Activated CD4-positive, alpha-beta T cell treated with anti-CD3 and anti-CD28 coated beads, Interleukin-2, Interleukin-6, amounts not matched to agents 100 ng/mL and 50 ng/mL, durations not matched to agents 16 hours and 8 hours (primary cell): ENCODE results near the gene FETUB.
"Not testable (repeated sequence)": the region's sequence is repeated elsewhere in the genome, so short reads cannot be mapped to it uniquely, and the experiment has no call there.

Experiments
- DNase-seq: peaks from one replicate; pipeline ENCODE4 v3.0.0-alpha.2; 2020

FETUB gene

GRCh38 chr3:186680869-186681268, 40.7 kb downstream of the FETUB start:
- no peak for DNase-seq

DNA sequence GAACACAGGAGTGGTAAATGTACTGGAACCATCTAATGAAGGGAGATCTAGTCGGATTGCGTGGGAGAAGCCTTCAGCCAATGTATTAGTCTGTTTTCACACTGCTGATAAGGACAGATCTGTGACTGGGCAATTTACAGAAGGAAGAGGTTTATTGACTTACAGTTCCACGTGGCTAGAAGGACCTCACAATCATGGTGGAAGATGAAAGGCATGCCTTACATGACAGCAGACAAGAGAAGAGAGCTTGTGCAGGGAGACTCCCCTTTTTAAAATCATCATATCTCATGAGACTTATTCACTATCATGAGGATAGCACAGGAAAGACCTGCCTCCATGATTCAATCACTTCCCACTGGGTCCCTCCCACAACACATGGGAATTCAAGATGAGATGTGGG, 42.6 kb downstream of the FETUB start:
- no peak for DNase-seq

DNA sequence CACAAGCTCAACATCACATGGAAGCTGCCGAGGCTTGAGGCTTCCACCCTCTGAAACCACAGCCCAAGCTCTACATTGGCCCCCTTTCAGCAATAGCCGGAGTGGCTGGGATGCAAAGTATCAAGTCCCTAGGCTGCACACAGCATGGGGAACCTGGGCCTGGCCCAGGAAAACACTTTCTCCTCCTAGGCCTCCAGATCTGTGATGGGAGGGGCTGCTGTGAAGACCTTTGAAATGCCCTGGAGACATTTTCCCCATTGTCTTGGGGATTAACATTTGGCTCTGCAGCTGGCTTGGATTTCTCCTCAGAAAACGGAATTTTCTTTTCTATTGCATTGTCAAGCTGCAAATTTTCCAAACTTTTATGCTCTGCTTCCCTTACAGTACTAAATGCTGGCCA, 43.8 kb downstream of the FETUB start:
- no peak for DNase-seq

DNA sequence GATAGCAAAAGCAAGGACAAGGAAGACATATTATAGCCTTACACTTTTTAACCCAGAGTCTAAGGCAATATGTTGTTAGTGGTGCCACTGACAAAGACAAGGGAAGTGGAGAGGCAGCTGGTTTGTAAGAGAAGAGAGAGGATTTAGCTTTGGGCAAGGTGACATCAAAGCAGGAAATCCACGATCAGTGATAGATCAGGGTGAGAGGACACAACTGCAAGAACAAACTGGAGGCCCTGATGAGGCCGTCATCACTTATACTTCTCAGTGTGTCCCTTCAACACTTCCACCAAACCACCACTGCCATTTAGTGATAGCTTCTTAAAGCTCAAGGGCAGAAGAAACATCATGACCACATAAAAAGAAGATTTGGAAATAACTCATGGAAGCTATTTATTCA, 46.3 kb downstream of the FETUB start:
- DNase-seq = not testable (repeated sequence)

- no peak for DNase-seq
These were observed 47.0 kb downstream of the FETUB start for GRCh38 chr3:186687120-186687651.

GRCh38 chr3:186690304-186690703, 50.1 kb downstream of the FETUB start:
- DNase-seq = not testable (repeated sequence)

GRCh38 chr3:186691676-186692075, 51.5 kb downstream of the FETUB start:
- no peak for DNase-seq

- no peak for DNase-seq
These were observed 53.6 kb downstream of the FETUB start for GRCh38 chr3:186693843-186694242.

DNA sequence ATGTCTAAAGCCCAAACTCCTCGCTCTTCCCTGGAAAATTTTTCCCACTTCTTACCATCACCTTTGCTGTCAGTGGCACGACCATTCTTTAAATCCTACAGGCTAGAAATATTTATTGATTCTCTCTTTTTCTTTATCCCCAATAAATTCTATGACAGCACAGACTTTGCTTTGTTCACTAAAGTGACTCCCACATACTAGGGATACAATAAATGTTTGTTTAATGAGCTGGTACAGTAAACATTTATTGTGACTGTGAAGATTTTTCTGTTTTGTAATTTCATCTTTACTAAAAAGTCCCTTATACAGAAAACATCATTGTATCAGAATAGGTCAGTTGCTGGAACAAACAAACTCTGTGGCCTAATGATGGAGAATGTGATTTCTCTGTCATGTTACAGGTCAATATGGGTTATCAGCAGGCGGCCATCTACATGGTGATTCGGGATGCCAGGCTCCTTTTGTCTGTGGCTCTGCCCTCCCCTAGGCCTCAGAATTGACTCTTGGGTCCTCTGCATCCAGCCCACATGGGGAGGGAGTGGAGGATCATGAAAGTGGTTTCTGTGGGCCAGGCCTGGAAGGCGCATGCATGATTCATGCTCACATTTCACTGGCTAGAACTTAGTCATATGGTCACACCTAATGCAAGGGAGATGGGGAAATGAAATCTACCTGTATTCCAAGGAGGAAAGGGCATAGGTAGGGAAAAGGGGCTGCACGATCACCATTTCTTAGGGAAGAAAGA, 54.3 kb downstream of the FETUB start:
- peak; percentile 8 for DNase-seq

GRCh38 chr3:186696522-186696921, 56.3 kb downstream of the FETUB start:
- no peak for DNase-seq

- DNase-seq = no peak
These were observed 57.3 kb downstream of the FETUB start for GRCh38 chr3:186697510-186697909.

DNA sequence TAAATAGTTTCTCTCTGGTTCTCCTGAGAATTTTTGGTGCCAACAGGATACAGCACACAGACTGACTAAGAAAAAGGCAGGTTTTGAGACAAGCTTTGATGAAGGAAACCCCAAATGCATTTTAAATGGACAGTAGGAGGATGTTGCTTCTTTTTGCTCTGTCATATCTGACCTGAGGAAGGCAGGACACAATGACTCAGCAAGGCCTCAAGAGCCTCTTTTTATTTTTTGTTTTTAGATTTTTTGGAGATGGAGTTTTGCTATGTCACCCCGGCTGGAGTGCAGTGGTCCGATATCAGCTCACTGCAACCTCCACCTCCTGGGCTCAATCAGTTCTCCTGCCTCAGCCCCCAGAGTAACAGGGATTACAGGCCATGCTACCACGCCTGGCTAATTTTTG, 60.1 kb downstream of the FETUB start:
- peak; percentile 57 for DNase-seq

DNA sequence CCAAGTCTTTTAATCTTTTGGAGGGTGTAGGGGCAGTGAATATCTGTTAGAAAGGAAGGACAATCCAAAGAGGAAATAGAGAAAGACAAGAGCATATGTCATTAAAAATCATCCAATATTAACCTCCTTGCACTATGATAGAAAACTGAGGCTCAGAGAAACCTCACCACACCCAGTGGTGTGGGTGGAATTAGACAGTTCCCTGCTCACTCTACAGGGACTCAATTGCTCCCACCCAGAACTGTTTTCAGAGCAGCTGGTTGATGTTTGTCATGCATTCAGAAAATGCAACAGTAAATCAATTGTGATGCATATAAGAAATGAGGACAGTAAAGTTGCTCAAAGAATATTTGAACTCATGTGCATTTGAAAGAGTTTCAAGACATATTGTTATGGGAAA, 62.3 kb downstream of the FETUB start:
- not testable (repeated sequence) for DNase-seq
